Right lobe of liver (tissue), 6 donors: ENCODE measurements around the gene GYG1. TPM values are rescaled to one million over a fixed set of nuclear protein-coding genes. Genes with fewer than 3 reads are reported as not detected.
A peak's percentile ranks its signal among the peaks of the same experiment; 100 is the strongest.

ENCODE experiments used
- ATAC-seq, 4 donors: fragments of 200-7000 bp; cut with Tn5 transposase; one replicate each; pipeline ENCODE4 v1.9.1; 2020; ENCODE audit warnings: mild to moderate bottlenecking in 4 of 4, moderate library complexity in 4 of 4
- DNase-seq, 3 donors: peaks; one replicate each; pipeline ENCODE4 v3.0.0-alpha.2; 2020
- H3K27ac ChIP-seq, 3 donors: fragments of 200-600 bp; one replicate each; pipeline ENCODE4 v1.8.0; 2022
- H3K27me3 ChIP-seq, 2 donors: fragments of 200-600 bp; one replicate each; pipeline ENCODE4 v1.8.0; 2022
- H3K36me3 ChIP-seq, 4 donors: fragments of 200-600 bp; sonication (generic) in 1 of 4; one replicate each; pipeline versions ENCODE4 v1.5.1 to v1.8.0; 2017 to 2022; ENCODE audit warnings: control low read depth in 1 of 4
- H3K4me1 ChIP-seq, 4 donors: fragments of 200-600 bp; sonication (generic) in 1 of 4; one replicate each; pipeline versions ENCODE4 v1.5.1 to v1.8.0; 2017 to 2022; ENCODE audit warnings: control low read depth in 1 of 4
- H3K4me3 ChIP-seq, 3 donors: fragments of 200-600 bp; one replicate each; pipeline ENCODE4 v1.8.0; 2022
- H3K9me3 ChIP-seq, 4 donors: fragments of 200-600 bp; sonication (generic) in 1 of 4; one replicate each; pipeline versions ENCODE4 v1.5.1 to v1.8.0; 2017 to 2022; ENCODE audit warnings: control low read depth in 1 of 4
- POLR2A ChIP-seq: fragments of 450-650 bp; IDR thresholded peaks from one replicate; pipeline ENCODE4 v1.6.1; 2017; ENCODE audit warnings: antibody characterized with exemption, mild to moderate bottlenecking
- WGBS: methylation state at CpG from one replicate; pipeline ENCODE4 v1.1.6; 2018; ENCODE audit warnings: low coverage, low lambda C conversion rate; ENCODE audit not compliant: insufficient coverage; ENCODE audit errors: missing lambda C conversion rate; 5-methylcytosine and 5-hydroxymethylcytosine counted together
- intact Hi-C, 2 donors: fragments of 100-400 bp; cut with DNase I; formaldehyde crosslinking; loops; one replicate each; pipeline versions ENCODE4 v1.11.2 to v1.14.1; 2022
- long read RNA-seq: library from polyadenylated mRNA; unstranded; transcript quantifications from one replicate; pipeline ENCODE4 v2.0.0, GENCODE V29; 2019
- total RNA-seq, 6 experiments: library from RNA; depleted of rRNA in 2 of 6; stranded (reverse); fragments of >200 nt in 2 of 6; fragmentation: NEBNext Ultra II Directional in 3 of 6; extraction: Animal tissue kit (Norgen Biotek cat#: 25700) in 3 of 6; gene quantifications; one replicate each; pipeline versions ENCODE4 v1.1.0 to v1.2.4, GENCODE V29; 2016 to 2023
- TF ChIP-seq, protein P1 (sequence below), 4 donors: fragments of 200-600 bp in 3 of 4; fragments of 450-650 bp in 1 of 4; IDR thresholded peaks; one replicate each; pipeline versions ENCODE4 v1.5.1 to v1.8.0; 2016 to 2022; ENCODE audit warnings: antibody characterized with exemption in 4 of 4, mild to moderate bottlenecking in 2 of 4
- donor health status: DM: no; HTN: yes; CAD: no.
- donor health status: DM: no; HTN: no; CAD: no.
- donor health status: DM: no; HTN: no; CAD: no.
- donor health status: DM: no; HTN: yes; CAD: no.
- donor health status: DM: no; HTN: yes; CAD: no.

GYG1 gene
- total RNA-seq, result 10 to 100 TPM in 3 of 6 experiments, 1 to 10 TPM in 3; 6.6 to 16.3 (median 10.3) TPM
- long read RNA-seq, partial matches to known transcripts, result 1 of 2 reads
- long read RNA-seq, other reads (novel, unspliced or antisense), result 0 of 2 reads

DNA sequence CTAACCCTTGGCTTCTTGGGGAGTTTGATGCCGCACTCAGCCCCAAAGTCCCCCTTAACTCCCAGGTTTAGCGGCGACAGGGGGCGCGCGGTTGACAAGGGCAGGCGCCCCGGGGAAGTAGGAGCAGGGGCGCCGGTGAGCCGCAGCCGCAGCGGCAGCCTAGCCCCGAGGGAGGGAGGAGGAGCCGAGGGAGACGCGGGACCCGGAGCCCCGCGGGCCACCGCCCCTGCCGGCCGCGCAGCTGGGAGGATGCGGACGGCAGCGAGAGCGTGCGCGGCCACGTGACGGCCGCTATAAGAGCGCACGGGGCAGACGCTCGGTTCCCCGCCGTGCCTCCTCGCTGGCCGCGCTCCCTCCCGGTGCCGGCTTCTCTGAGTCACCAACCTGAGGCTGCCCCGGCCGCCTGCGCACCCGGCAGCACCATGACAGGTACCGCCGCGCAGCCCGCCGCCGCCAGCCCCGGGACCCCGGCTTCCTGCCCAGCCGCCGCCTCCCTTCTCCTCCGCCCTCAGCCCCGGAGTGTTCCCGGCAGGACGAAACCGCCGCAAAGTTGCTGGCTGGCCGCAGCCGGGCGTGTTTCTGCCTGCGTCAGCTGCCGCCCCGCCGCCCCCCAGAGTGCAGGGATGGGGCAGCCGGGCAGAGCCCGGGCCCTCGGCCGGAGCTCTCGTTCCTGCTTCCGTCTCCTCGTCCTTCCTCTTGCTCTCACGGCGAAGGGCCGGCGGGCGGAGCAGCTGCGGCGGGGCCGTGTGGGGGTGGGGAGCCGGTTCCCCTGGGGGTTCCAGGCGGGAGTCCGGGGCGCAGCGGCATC, at the start of gene GYG1:
GYG1 (plus strand) TSS at position 322 of the 808 bp plus-strand sequence; CDS start at position 423, 101 bp downstream.
- peak; percentile 85 to 89 (median 88) for DNase-seq
- Histone ChIP-seq H3K9me3 (no peaks in the 10 kb centered on the region), H3K27me3 (no peaks in the 10 kb centered on the region), H3K36me3 (peaks cover 0 to 18% (median 5%) of the 10 kb centered on the region in 4 donors), H3K4me3 (peak within 1 kb of the TSS; percentile 90 to 99 (median 92)), H3K4me1 (peaks cover 0 to 11% (median 0%) of the 10 kb centered on the region in 4 donors), H3K27ac (peak within 1 kb of the TSS; percentile 90 to 96 (median 93))
- 0% methylated on average over 2 of the region's 91 CpGs for WGBS
- intact Hi-C loops, result no loop called here
- TF ChIP-seq, protein P1, sequence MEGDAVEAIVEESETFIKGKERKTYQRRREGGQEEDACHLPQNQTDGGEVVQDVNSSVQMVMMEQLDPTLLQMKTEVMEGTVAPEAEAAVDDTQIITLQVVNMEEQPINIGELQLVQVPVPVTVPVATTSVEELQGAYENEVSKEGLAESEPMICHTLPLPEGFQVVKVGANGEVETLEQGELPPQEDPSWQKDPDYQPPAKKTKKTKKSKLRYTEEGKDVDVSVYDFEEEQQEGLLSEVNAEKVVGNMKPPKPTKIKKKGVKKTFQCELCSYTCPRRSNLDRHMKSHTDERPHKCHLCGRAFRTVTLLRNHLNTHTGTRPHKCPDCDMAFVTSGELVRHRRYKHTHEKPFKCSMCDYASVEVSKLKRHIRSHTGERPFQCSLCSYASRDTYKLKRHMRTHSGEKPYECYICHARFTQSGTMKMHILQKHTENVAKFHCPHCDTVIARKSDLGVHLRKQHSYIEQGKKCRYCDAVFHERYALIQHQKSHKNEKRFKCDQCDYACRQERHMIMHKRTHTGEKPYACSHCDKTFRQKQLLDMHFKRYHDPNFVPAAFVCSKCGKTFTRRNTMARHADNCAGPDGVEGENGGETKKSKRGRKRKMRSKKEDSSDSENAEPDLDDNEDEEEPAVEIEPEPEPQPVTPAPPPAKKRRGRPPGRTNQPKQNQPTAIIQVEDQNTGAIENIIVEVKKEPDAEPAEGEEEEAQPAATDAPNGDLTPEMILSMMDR (IDR thresholded peaks at IDR 0.05), result peak in 2 of 4 donors; percentile 35
- TF ChIP-seq POLR2A, result peak; percentile 90
- peak; percentile 93 to 97 (median 96) for ATAC-seq

DNA sequence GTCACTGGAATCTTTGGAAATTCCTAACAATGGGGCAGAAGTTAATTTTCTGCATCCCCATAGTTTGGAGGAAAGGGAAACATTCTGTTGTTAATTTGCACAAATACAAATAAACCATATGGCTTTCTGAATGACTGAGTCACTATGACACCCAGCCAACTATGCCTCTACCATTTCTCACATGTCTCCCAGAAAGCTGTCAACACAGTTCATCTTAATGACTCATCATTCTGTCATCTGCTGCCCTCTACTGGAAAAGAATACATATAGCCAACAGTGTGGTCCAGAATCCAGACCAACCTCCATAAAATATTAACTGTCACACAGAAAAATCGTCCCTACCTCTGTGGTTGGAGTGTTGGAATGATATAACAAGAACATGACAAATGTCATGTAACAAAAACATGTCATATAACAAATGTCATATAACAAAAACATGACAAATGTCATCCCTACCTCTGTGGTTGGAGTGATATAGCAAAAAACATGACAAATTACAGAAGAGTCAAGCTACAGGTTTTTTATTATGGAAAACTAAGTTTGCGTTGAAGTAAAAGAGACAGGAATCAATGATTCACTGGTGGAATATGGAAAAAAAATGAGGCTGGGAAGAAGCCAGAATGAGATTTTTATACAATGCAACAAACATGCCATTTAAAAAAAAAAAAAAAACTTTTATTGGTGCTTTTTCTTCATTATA, 47.7 kb upstream of the GYG1 start:
- WGBS, result 16% methylated on average over 2 of the region's 2 CpGs
- no peak for DNase-seq
- no peaks in the 10 kb centered on the region for H3K9me3 ChIP-seq
- H3K27ac ChIP-seq, result no peak overlapping the region
- H3K27me3 ChIP-seq, result no peaks in the 10 kb centered on the region
- ATAC-seq, result peak; percentile 94 to 98 (median 96)
- no peaks in the 10 kb centered on the region for H3K4me1 ChIP-seq
- H3K36me3 ChIP-seq, result no peaks in the 10 kb centered on the region
- TF ChIP-seq POLR2A, result no peak
- TF ChIP-seq, protein P1 (IDR thresholded peaks at IDR 0.05), result peak; percentile 75 to 88 (median 78)
- intact Hi-C loops, result loop anchor here in 1 of 2 donors (5.0 kb wide), 1 partner anchor 81 kb away; no protein-coding TSS in a partner anchor
- no peak overlapping the region for H3K4me3 ChIP-seq

DNA sequence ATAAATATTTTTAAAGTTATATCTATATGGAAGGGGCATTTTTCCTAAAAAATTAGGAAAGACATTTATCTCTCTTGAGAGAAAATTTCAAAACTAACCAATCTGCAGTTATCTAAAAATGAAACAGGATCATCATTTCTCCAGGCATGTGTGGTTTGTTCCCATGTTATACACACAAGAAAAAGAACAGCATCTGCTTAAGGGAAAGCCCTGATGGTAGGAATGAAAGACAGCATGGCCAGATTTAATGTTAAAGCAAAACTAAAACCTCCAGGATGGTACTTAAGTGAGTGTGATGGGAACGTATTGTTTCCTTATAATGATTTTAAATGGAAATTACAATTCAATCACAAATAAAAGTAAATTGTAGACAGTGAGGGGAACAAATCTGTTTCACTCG, 46.2 kb upstream of the GYG1 start:
- intact Hi-C loops, result loop anchor here in 1 of 2 donors (5.0 kb wide), 1 partner anchor 83 kb away; no protein-coding TSS in a partner anchor

More for the DNA sequence above, 46.2 kb upstream of the GYG1 start:
- TF ChIP-seq, protein P1 (IDR thresholded peaks at IDR 0.05), result no peak
- TF ChIP-seq POLR2A, result no peak
- H3K9me3 ChIP-seq, result no peaks in the 10 kb centered on the region
- no peak for DNase-seq
- ATAC-seq, result no peak
- no peak overlapping the region for H3K4me3 ChIP-seq
- no peaks in the 10 kb centered on the region for H3K27me3 ChIP-seq
- 84% methylated on average over 2 of the region's 2 CpGs for WGBS
- no peak overlapping the region for H3K27ac ChIP-seq
- no peaks in the 10 kb centered on the region for H3K36me3 ChIP-seq
- H3K4me1 ChIP-seq, result no peaks in the 10 kb centered on the region
